Stomach smooth muscle (tissue), 2 donors: Measurements from ENCODE around the gene ZNRF4.
"Not testable (repeated sequence)": the region's sequence is repeated elsewhere in the genome, so short reads cannot be mapped to it uniquely, and the experiment has no call there.

Experiments used
- H3K27ac ChIP-seq: one replicate; pipeline ENCODE4 v1.7.0; 2013; ENCODE audit warnings: mild to moderate bottlenecking, low read length, inconsistent platforms
- H3K27me3 ChIP-seq, 2 donors: one replicate each; pipeline ENCODE4 v1.7.0; 2013; ENCODE audit warnings: low read length in 2 of 2; ENCODE audit not compliant: insufficient read depth in 2 of 2, control insufficient read depth in 1 of 2
- H3K36me3 ChIP-seq, 2 donors: one replicate each; pipeline ENCODE4 v1.7.0; 2013; ENCODE audit warnings: low read length in 2 of 2; ENCODE audit not compliant: control insufficient read depth in 2 of 2, insufficient read depth in 2 of 2
- H3K4me1 ChIP-seq: one replicate; pipeline ENCODE4 v1.7.0; 2013; ENCODE audit warnings: low read length; ENCODE audit not compliant: control insufficient read depth, insufficient read depth
- H3K4me3 ChIP-seq, 2 donors: one replicate each; pipeline ENCODE4 v1.7.0; 2013; ENCODE audit warnings: low read length in 2 of 2
- H3K9ac ChIP-seq, 2 donors: one replicate each; pipeline ENCODE4 v1.7.0; 2013; ENCODE audit warnings: low read length in 2 of 2, mild to moderate bottlenecking in 1 of 2
- H3K9me3 ChIP-seq, 2 donors: one replicate each; pipeline ENCODE4 v1.7.0; 2013; ENCODE audit warnings: low read length in 2 of 2; ENCODE audit not compliant: control insufficient read depth in 2 of 2
- donor health status: healthy.
- donor health status: Pancreatic carcinoma.

ZNRF4 gene

GRCh38 chr19:5430237-5430636, 25.0 kb upstream of the ZNRF4 start:
- no peak overlapping the region for H3K4me3 ChIP-seq
- H3K27ac ChIP-seq = no peak overlapping the region
- no peaks in the 10 kb centered on the region for H3K36me3 ChIP-seq
- no peaks in the 10 kb centered on the region for H3K4me1 ChIP-seq
- peaks cover 8 to 16% of the 10 kb centered on the region in 2 donors for H3K27me3 ChIP-seq
- H3K9ac ChIP-seq = no peak overlapping the region
- H3K9me3 ChIP-seq = no peaks in the 10 kb centered on the region

GRCh38 chr19:5432687-5433086, 22.5 kb upstream of the ZNRF4 start:
- Histone ChIP-seq H3K9ac (no peak overlapping the region), H3K36me3 (no peaks in the 10 kb centered on the region), H3K4me3 (no peak overlapping the region), H3K4me1 (no peaks in the 10 kb centered on the region), H3K27ac (no peak overlapping the region), H3K9me3 (no peaks in the 10 kb centered on the region), H3K27me3 (peaks cover 9 to 12% of the 10 kb centered on the region in 2 donors)

GRCh38 chr19:5434351-5434917, 20.8 kb upstream of the ZNRF4 start:
- Histone ChIP-seq H3K4me1 (no peaks in the 10 kb centered on the region), H3K36me3 (no peaks in the 10 kb centered on the region), H3K9me3 (no peaks in the 10 kb centered on the region), H3K27me3 (peaks cover 11 to 13% of the 10 kb centered on the region in 2 donors), H3K9ac (no peak overlapping the region), H3K4me3 (no peak overlapping the region), H3K27ac (no peak overlapping the region)

- Histone ChIP-seq H3K9ac (no peak overlapping the region), H3K27ac (no peak overlapping the region), H3K36me3 (no peaks in the 10 kb centered on the region), H3K4me3 (no peak overlapping the region), H3K4me1 (no peaks in the 10 kb centered on the region), H3K27me3 (peaks cover 11 to 13% of the 10 kb centered on the region in 2 donors), H3K9me3 (no peaks in the 10 kb centered on the region)
Observed at GRCh38 chr19:5434970-5435641, 20.1 kb upstream of the ZNRF4 start.

GRCh38 chr19:5435642-5436017, 19.6 kb upstream of the ZNRF4 start:
- Histone ChIP-seq H3K4me1 (no peaks in the 10 kb centered on the region), H3K27me3 (peaks cover 11 to 13% of the 10 kb centered on the region in 2 donors), H3K9me3 (no peaks in the 10 kb centered on the region), H3K4me3 (no peak overlapping the region), H3K9ac (no peak overlapping the region), H3K27ac (no peak overlapping the region), H3K36me3 (no peaks in the 10 kb centered on the region)

GRCh38 chr19:5436106-5436947, 18.9 kb upstream of the ZNRF4 start:
- Histone ChIP-seq H3K9me3 (no peaks in the 10 kb centered on the region), H3K4me3 (no peak overlapping the region), H3K9ac (no peak overlapping the region), H3K27ac (no peak overlapping the region), H3K27me3 (peaks cover 11 to 13% of the 10 kb centered on the region in 2 donors), H3K36me3 (no peaks in the 10 kb centered on the region), H3K4me1 (no peaks in the 10 kb centered on the region)

- Histone ChIP-seq H3K4me1 (no peaks in the 10 kb centered on the region), H3K27me3 (peaks cover 11% of the 10 kb centered on the region in 2 donors), H3K4me3 (no peak overlapping the region), H3K9me3 (no peaks in the 10 kb centered on the region), H3K27ac (no peak overlapping the region), H3K36me3 (no peaks in the 10 kb centered on the region), H3K9ac (no peak overlapping the region)
Observed at GRCh38 chr19:5436948-5437306, 18.3 kb upstream of the ZNRF4 start.

GRCh38 chr19:5438756-5439155, 16.5 kb upstream of the ZNRF4 start:
- H3K4me1 ChIP-seq, H3K27ac ChIP-seq, H3K9me3 ChIP-seq, H3K36me3 ChIP-seq, H3K9ac ChIP-seq, H3K4me3 ChIP-seq: not testable (repeated sequence)
- H3K27me3 ChIP-seq = peaks cover 11 to 12% of the 10 kb centered on the region in 2 donors

- Histone ChIP-seq H3K4me3 (no peak overlapping the region), H3K36me3 (no peaks in the 10 kb centered on the region), H3K9me3 (no peaks in the 10 kb centered on the region), H3K27me3 (peaks cover 11 to 13% of the 10 kb centered on the region in 2 donors), H3K27ac (no peak overlapping the region), H3K4me1 (no peaks in the 10 kb centered on the region), H3K9ac (no peak overlapping the region)
Observed at GRCh38 chr19:5439452-5439851, 15.8 kb upstream of the ZNRF4 start.

- Histone ChIP-seq H3K9me3 (no peaks in the 10 kb centered on the region), H3K36me3 (no peaks in the 10 kb centered on the region), H3K9ac (no peak overlapping the region), H3K4me3 (no peak overlapping the region), H3K27me3 (peaks cover 11 to 15% of the 10 kb centered on the region in 2 donors), H3K4me1 (no peaks in the 10 kb centered on the region), H3K27ac (no peak overlapping the region)
Observed at GRCh38 chr19:5440299-5440698, 14.9 kb upstream of the ZNRF4 start.

- no peaks in the 10 kb centered on the region for H3K36me3 ChIP-seq
- no peak overlapping the region for H3K4me3 ChIP-seq
- H3K9ac ChIP-seq = no peak overlapping the region
- H3K9me3 ChIP-seq = peaks cover 0 to 2% of the 10 kb centered on the region in 2 donors
- no peak overlapping the region for H3K27ac ChIP-seq
- H3K4me1 ChIP-seq = no peaks in the 10 kb centered on the region
- peaks cover 6 to 11% of the 10 kb centered on the region in 2 donors for H3K27me3 ChIP-seq
Observed at GRCh38 chr19:5443723-5444122, 11.5 kb upstream of the ZNRF4 start.
